Brain pericyte (primary cell): ENCODE data around the gene JMJD6.
"Not testable (repeated sequence)": the region's sequence is repeated elsewhere in the genome, so short reads cannot be mapped to it uniquely, and the experiment has no call there.

ENCODE experiments used
- DNase-seq: peaks from one replicate; pipeline ENCODE4 v3.0.0-alpha.2; 2012; ENCODE audit warnings: low read depth, low spot score

Gene JMJD6

GRCh38 chr17:76716146-76716838, 10.1 kb downstream of the JMJD6 start:
- DNase-seq, result no peak

- DNase-seq, result no peak
Measured at GRCh38 chr17:76715496-76715830, 10.9 kb downstream of the JMJD6 start.

- no peak for DNase-seq
Measured at GRCh38 chr17:76714822-76715495, 11.4 kb downstream of the JMJD6 start.

- DNase-seq, result no peak
Measured at GRCh38 chr17:76714336-76714735, 12.1 kb downstream of the JMJD6 start.

- DNase-seq, result no peak
Measured at GRCh38 chr17:76713765-76714164, 12.6 kb downstream of the JMJD6 start.

GRCh38 chr17:76712321-76712720, 14.1 kb downstream of the JMJD6 start:
- DNase-seq, result not testable (repeated sequence)

GRCh38 chr17:76710863-76711611, 15.4 kb downstream of the JMJD6 start, which contains the start of gene MXRA7:
TSS of gene MXRA7 (minus strand) at chr17:76710965. CDS start at chr17:76710946, 19 bp downstream.
- DNase-seq, result no peak

- DNase-seq, result not testable (repeated sequence)
Measured at GRCh38 chr17:76709951-76710862, 16.2 kb downstream of the JMJD6 start.

GRCh38 chr17:76709077-76709950, 17.1 kb downstream of the JMJD6 start:
- DNase-seq, result no peak

- DNase-seq, result no peak
Measured at GRCh38 chr17:76707985-76708807, 18.2 kb downstream of the JMJD6 start.

- DNase-seq, result no peak
Measured at GRCh38 chr17:76706817-76707216, 19.6 kb downstream of the JMJD6 start.

GRCh38 chr17:76704805-76705204, 21.6 kb downstream of the JMJD6 start:
- DNase-seq, result no peak

GRCh38 chr17:76702941-76703637, 23.3 kb downstream of the JMJD6 start:
- DNase-seq, result no peak

- no peak for DNase-seq
Measured at GRCh38 chr17:76702076-76702475, 24.3 kb downstream of the JMJD6 start.

GRCh38 chr17:76701471-76701967, 24.9 kb downstream of the JMJD6 start:
- no peak for DNase-seq

GRCh38 chr17:76700617-76701470, 25.6 kb downstream of the JMJD6 start:
- no peak for DNase-seq

- DNase-seq, result no peak
Measured at GRCh38 chr17:76700270-76700616, 26.2 kb downstream of the JMJD6 start.

GRCh38 chr17:76698466-76698977, 27.9 kb downstream of the JMJD6 start:
- DNase-seq, result not testable (repeated sequence)
